Measurements from ENCODE around the gene OTX2. TPM values are rescaled to one million over a fixed set of nuclear protein-coding genes. Genes with fewer than 3 reads are reported as not detected.

The OTX2 gene
- polyA plus RNA-seq, 3 donors, result not detected

- no peak for TF ChIP-seq CTCF (IDR thresholded peaks at IDR 0.05)
- H3K27ac ChIP-seq (ENCODE audit: low read depth in 1 of 2, low read length in 2 of 2), result no peak overlapping the region
Observed at GRCh38 chr14:56803816-56804535, 6.3 kb downstream of the OTX2 start.

GRCh38 chr14:56801920-56802319, 8.4 kb downstream of the OTX2 start:
- DNase-seq, result no peak
- Histone ChIP-seq H3K4me2 (replicated peaks; ENCODE audit: extremely low read depth, low read length, poor library complexity, severe bottlenecking) (no peak overlapping the region), H3K9me3 (replicated peaks in 1 of 2; ENCODE audit: control insufficient read depth in 1 of 2, insufficient read depth in 1 of 2, low read length in 2 of 2) (peaks cover 8 to 64% of the 10 kb centered on the region in 2 donors), H3K4me1 (ENCODE audit: control insufficient read depth in 1 of 2, insufficient read depth in 2 of 2, low read length in 2 of 2) (no peaks in the 10 kb centered on the region), H3K79me2 (ENCODE audit: insufficient read depth, low read length) (no peaks in the 10 kb centered on the region), H3K36me3 (replicated peaks in 1 of 2; ENCODE audit: control insufficient read depth in 1 of 2, insufficient read depth in 2 of 2, low read length in 2 of 2) (no peaks in the 10 kb centered on the region), H3K27me3 (ENCODE audit: control insufficient read depth in 2 of 2, insufficient read depth in 2 of 2, low read length in 2 of 2) (peaks cover 95 to 97% of the 10 kb centered on the region in 2 donors), H4K20me1 (ENCODE audit: insufficient read depth, low read length) (no peaks in the 10 kb centered on the region), H2AFZ (ENCODE audit: insufficient read depth, low read depth, low read length, poor library complexity, severe bottlenecking) (no peak overlapping the region), H3K9ac (ENCODE audit: insufficient read depth, low read length, poor library complexity, severe bottlenecking) (no peak overlapping the region), H3K27ac (ENCODE audit: low read depth in 1 of 2, low read length in 2 of 2) (no peak overlapping the region), H3K4me3 (replicated peaks in 1 of 3; ENCODE audit: low read depth in 2 of 3, low read length in 3 of 3) (no peak overlapping the region)
- H3K36me3 Mint-ChIP-seq, result peaks cover 2 to 11% of the 10 kb centered on the region in 2 donors
- peaks cover 2% of the 10 kb centered on the region for H3K4me1 Mint-ChIP-seq
- peak overlapping the region in 1 of 2 donors; percentile 10 for H3K4me3 Mint-ChIP-seq
- no peak for TF ChIP-seq CTCF (IDR thresholded peaks at IDR 0.05)
- no peak overlapping the region for H3K27ac Mint-ChIP-seq
- 40% methylated on average over 1 of the region's 3 CpGs for WGBS (ENCODE audit: insufficient coverage)
- peaks cover 3 to 55% (median 31%) of the 10 kb centered on the region in 7 donors for H3K9me3 Mint-ChIP-seq
- peaks cover 82 to 100% (median 98%) of the 10 kb centered on the region in 3 donors for H3K27me3 Mint-ChIP-seq (ENCODE audit: low read depth in 3 of 3)
- intact Hi-C loops (cut with micrococcal nuclease), result no loop called here

More at GRCh38 chr14:56803816-56804535, 6.3 kb downstream of the OTX2 start:
- intact Hi-C loops (cut with micrococcal nuclease), result no loop called here
- 4% methylated on average over 15 of the region's 29 CpGs for WGBS (ENCODE audit: insufficient coverage)
- Histone ChIP-seq H3K4me2 (replicated peaks; ENCODE audit: extremely low read depth, low read length, poor library complexity, severe bottlenecking) (no peak overlapping the region), H3K36me3 (replicated peaks in 1 of 2; ENCODE audit: control insufficient read depth in 1 of 2, insufficient read depth in 2 of 2, low read length in 2 of 2) (no peaks in the 10 kb centered on the region), H3K79me2 (ENCODE audit: insufficient read depth, low read length) (no peaks in the 10 kb centered on the region), H2AFZ (ENCODE audit: insufficient read depth, low read depth, low read length, poor library complexity, severe bottlenecking) (no peak overlapping the region), H4K20me1 (ENCODE audit: insufficient read depth, low read length) (no peaks in the 10 kb centered on the region), H3K9me3 (replicated peaks in 1 of 2; ENCODE audit: control insufficient read depth in 1 of 2, insufficient read depth in 1 of 2, low read length in 2 of 2) (peaks cover 13 to 66% of the 10 kb centered on the region in 2 donors), H3K4me1 (ENCODE audit: control insufficient read depth in 1 of 2, insufficient read depth in 2 of 2, low read length in 2 of 2) (no peaks in the 10 kb centered on the region), H3K9ac (ENCODE audit: insufficient read depth, low read length, poor library complexity, severe bottlenecking) (no peak overlapping the region), H3K4me3 (replicated peaks in 1 of 3; ENCODE audit: low read depth in 2 of 3, low read length in 3 of 3) (no peak overlapping the region), H3K27me3 (ENCODE audit: control insufficient read depth in 2 of 2, insufficient read depth in 2 of 2, low read length in 2 of 2) (peaks cover 95 to 99% of the 10 kb centered on the region in 2 donors)
- Mint-ChIP-seq H3K4me1 (peaks cover 6% of the 10 kb centered on the region), H3K4me3 (peak overlapping the region in 1 of 2 donors; percentile 81), H3K27ac (no peak overlapping the region), H3K9me3 (peaks cover 3 to 51% (median 34%) of the 10 kb centered on the region in 7 donors), H3K27me3 (ENCODE audit: low read depth in 3 of 3) (peaks cover 84 to 100% (median 97%) of the 10 kb centered on the region in 3 donors), H3K36me3 (peaks cover 0 to 15% of the 10 kb centered on the region in 2 donors)
- DNase-seq, result no peak

All from CD14-positive monocyte (primary cell).